Vagina (tissue), 2 donors: ENCODE results near the gene BBS5. TPM values are rescaled to one million over a fixed set of nuclear protein-coding genes. Genes with fewer than 3 reads are reported as not detected.
"Not testable (repeated sequence)": the region's sequence is repeated elsewhere in the genome, so short reads cannot be mapped to it uniquely, and the experiment has no call there.

Experiments used
- DNase-seq, 2 donors: peaks; one replicate each; pipeline ENCODE4 v3.0.0-alpha.2; 2017; ENCODE audit errors: extremely low spot score in 2 of 2
- H3K27ac ChIP-seq: fragments of 200-600 bp; sonication (generic); one replicate; pipeline ENCODE4 v1.5.1; 2019
- H3K27me3 ChIP-seq: fragments of 200-600 bp; sonication (generic); one replicate; pipeline ENCODE4 v1.5.1; 2019
- H3K36me3 ChIP-seq, 2 donors: fragments of 200-600 bp; sonication (generic); one replicate each; pipeline ENCODE4 v1.5.1; 2017 to 2019
- H3K4me1 ChIP-seq: fragments of 200-600 bp; sonication (generic); one replicate; pipeline ENCODE4 v1.5.1; 2019
- H3K4me3 ChIP-seq, 2 donors: fragments of 200-600 bp; sonication (generic); 1 replicate in 1 of 2; 2 replicates in 1 of 2; pipeline ENCODE4 v1.5.1; 2016 to 2019
- H3K9me3 ChIP-seq: fragments of 200-600 bp; sonication (generic); one replicate; pipeline ENCODE4 v1.5.1; 2019
- POLR2A ChIP-seq, 2 donors: fragments of 450-650 bp; IDR thresholded peaks; one replicate each; pipeline ENCODE4 v1.6.1; 2017; ENCODE audit warnings: antibody characterized with exemption in 2 of 2, mild to moderate bottlenecking in 2 of 2, moderate library complexity in 2 of 2
- POLR2AphosphoS5 ChIP-seq, 2 donors: sonication (generic); formaldehyde crosslinking; IDR thresholded peaks; one replicate each; pipeline ENCODE4 v1.9.0; 2017; ENCODE audit warnings: antibody characterized with exemption in 2 of 2, mild to moderate bottlenecking in 2 of 2, low read depth in 1 of 2; ENCODE audit not compliant: insufficient read depth in 1 of 2
- intact Hi-C: fragments of 100-400 bp; cut with DNase I; formaldehyde crosslinking; loops from one replicate; pipeline ENCODE4 v1.15.1; 2023
- total RNA-seq: library from RNA; depleted of rRNA; stranded (reverse); fragments of >200 nt; gene quantifications from one replicate; pipeline ENCODE4 v1.2.3, GENCODE V29; 2016
- TF ChIP-seq, protein P1 (sequence below), 3 experiments: fragments of 450-650 bp in 2 of 3; fragments of 200-600 bp in 1 of 3; sonication (generic) in 1 of 3; IDR thresholded peaks; one replicate each; pipeline ENCODE4 v1.5.1; 2017 to 2019; ENCODE audit warnings: antibody characterized with exemption in 3 of 3, mild to moderate bottlenecking in 2 of 3, moderate library complexity in 2 of 3

BBS5 gene
- total RNA-seq, 1 donor from 2014 or later, result 4.7 TPM

DNA sequence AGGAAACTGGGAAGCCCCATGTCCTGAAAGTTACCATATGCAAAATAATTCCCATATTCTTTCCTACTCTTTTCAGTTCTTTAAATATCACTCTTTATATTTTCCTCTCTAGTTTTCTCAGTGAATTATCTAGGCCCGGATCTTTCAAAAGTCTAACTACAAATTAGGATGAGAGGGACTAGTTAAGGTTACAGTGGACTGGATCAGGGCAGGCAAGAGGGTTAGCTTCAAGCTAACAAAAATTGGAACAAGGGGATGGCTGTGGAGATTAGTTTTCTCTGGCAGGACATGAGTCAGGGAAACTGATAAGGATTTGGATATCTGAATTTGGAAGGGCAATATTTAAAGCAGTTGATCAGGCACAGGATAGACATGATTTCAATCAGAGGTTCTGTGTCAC lies 30.4 kb upstream of the BBS5 start:
- DNase-seq, result no peak
- H3K27ac ChIP-seq, result no peak overlapping the region
- no peaks in the 10 kb centered on the region for H3K36me3 ChIP-seq
- TF ChIP-seq POLR2A (IDR thresholded peaks at IDR 0.05) (no peak), POLR2AphosphoS5 (IDR thresholded peaks at IDR 0.05; ENCODE audit: insufficient read depth in 1 of 2, low read depth in 1 of 2) (no peak)
- TF ChIP-seq, protein P1, sequence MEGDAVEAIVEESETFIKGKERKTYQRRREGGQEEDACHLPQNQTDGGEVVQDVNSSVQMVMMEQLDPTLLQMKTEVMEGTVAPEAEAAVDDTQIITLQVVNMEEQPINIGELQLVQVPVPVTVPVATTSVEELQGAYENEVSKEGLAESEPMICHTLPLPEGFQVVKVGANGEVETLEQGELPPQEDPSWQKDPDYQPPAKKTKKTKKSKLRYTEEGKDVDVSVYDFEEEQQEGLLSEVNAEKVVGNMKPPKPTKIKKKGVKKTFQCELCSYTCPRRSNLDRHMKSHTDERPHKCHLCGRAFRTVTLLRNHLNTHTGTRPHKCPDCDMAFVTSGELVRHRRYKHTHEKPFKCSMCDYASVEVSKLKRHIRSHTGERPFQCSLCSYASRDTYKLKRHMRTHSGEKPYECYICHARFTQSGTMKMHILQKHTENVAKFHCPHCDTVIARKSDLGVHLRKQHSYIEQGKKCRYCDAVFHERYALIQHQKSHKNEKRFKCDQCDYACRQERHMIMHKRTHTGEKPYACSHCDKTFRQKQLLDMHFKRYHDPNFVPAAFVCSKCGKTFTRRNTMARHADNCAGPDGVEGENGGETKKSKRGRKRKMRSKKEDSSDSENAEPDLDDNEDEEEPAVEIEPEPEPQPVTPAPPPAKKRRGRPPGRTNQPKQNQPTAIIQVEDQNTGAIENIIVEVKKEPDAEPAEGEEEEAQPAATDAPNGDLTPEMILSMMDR (IDR thresholded peaks at IDR 0.05), result no peak
- no peaks in the 10 kb centered on the region for H3K27me3 ChIP-seq
- no peak overlapping the region for H3K4me3 ChIP-seq
- H3K9me3 ChIP-seq, result no peaks in the 10 kb centered on the region
- H3K4me1 ChIP-seq, result no peaks in the 10 kb centered on the region
- intact Hi-C loops, result no loop called here

DNA sequence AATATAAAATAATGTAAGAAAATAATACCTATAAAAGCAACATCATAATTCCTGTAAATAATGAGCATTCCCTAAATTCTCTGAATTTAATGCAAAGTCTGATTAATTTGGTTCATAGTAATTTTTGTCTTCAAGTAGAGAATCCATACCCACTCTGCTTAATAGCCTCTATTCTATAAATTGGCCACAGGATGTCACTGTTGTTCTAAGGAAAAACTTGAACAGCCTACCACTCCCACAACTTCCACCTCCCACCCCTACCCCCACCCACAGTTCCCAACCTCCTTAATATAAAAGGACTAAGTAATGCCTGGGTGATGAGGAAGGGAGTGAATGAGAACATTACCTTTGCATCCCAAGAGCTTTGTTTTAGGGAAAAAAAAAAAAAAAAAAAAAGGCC lies 27.2 kb upstream of the BBS5 start:
- Histone ChIP-seq H3K4me1 (no peaks in the 10 kb centered on the region), H3K4me3 (no peak overlapping the region), H3K27ac (no peak overlapping the region), H3K27me3 (no peaks in the 10 kb centered on the region), H3K9me3 (no peaks in the 10 kb centered on the region), H3K36me3 (no peaks in the 10 kb centered on the region)
- TF ChIP-seq, protein P1 (IDR thresholded peaks at IDR 0.05), result no peak
- TF ChIP-seq POLR2A (IDR thresholded peaks at IDR 0.05), result no peak
- TF ChIP-seq POLR2AphosphoS5 (IDR thresholded peaks at IDR 0.05; ENCODE audit: insufficient read depth in 1 of 2, low read depth in 1 of 2), result no peak
- intact Hi-C loops, result no loop called here
- no peak for DNase-seq

DNA sequence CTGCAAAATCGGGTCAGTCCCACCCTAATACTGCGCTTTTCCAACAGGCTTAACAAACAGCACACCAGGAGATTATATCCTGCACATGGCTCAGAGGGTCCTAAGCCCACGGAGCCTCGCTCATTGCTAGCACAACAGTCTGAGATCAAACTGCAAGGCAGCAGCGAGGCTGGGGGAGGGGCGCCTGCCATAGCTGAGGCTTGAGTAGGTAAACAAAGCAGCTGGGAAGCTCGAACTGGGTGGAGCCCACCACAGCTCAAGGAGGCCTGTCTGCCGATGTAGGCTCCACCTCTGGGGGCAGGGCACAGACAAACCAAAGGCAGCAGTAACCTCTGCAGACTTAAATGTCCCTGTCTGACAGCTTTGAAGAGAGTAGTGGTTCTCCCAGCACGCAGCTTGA lies 26.2 kb upstream of the BBS5 start:
- DNase-seq, H3K4me3 ChIP-seq, intact Hi-C loops, H3K9me3 ChIP-seq, H3K27ac ChIP-seq, H3K27me3 ChIP-seq, H3K36me3 ChIP-seq, H3K4me1 ChIP-seq: not testable (repeated sequence)

DNA sequence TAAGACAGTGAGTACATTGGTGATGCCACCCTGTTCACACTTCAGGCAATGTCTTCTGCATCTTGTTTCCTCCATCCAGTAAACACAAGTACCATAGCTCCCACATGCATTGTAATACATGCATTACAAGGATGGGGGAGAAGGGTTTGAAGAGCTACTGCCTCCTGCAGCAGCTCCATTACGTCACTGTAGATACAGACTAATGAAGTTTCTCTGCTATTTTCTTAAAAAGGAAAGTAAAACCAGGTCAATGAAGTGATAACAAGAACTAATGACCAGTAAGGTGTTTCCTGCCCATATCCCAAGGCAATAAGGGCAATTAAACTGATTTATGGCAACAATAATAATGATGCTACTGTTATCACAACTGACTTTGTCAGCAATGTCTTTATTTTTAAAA lies 18.2 kb upstream of the BBS5 start:
- intact Hi-C loops, result no loop called here
- Histone ChIP-seq H3K4me1 (peaks cover 6% of the 10 kb centered on the region), H3K4me3 (no peak overlapping the region), H3K27ac (no peak overlapping the region), H3K27me3 (no peaks in the 10 kb centered on the region), H3K9me3 (no peaks in the 10 kb centered on the region), H3K36me3 (no peaks in the 10 kb centered on the region)
- no peak for TF ChIP-seq POLR2A (IDR thresholded peaks at IDR 0.05)
- TF ChIP-seq, protein P1 (IDR thresholded peaks at IDR 0.05), result no peak
- TF ChIP-seq POLR2AphosphoS5 (IDR thresholded peaks at IDR 0.05; ENCODE audit: insufficient read depth in 1 of 2, low read depth in 1 of 2), result no peak
- DNase-seq, result no peak

DNA sequence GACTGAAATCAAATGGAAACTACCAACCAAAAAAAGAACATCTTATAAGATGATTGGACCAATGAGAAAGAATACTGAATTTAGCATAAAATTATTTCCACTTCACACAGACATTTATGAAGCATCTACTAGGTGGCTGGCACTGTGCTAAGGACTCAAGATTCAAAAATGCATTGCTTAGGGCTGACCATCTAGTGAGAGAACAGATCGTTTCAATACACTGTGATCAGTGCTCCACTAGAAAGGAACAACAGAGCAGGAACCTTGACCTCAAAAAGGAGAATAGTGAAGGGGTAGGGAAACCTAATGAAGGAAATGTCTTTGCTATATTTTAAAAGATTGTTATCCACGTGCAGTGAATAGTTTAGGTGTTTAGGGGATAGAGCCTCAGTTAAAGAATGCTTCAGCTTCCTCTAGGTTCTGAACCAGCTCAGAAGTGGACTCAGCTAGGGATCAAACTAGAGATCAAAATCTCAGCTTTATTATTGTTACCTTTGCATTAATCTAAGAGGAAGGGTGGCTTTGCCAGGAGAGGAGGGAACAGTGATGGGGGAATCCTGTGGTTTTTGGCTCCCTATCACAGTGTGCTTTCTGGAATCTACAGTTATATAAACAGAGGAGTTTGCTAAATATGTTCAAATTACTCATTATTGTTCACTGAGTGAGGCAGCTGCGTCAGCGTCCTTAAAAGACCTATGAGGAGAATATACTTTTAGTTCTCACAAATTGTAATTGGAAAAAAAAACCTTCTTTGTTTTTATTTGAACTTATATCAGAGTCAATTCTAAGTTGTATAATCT lies 16.2 kb upstream of the BBS5 start:
- intact Hi-C loops, result no loop called here

More for the DNA sequence above, 16.2 kb upstream of the BBS5 start:
- no peak overlapping the region for H3K27ac ChIP-seq
- no peaks in the 10 kb centered on the region for H3K36me3 ChIP-seq
- H3K27me3 ChIP-seq, result no peaks in the 10 kb centered on the region
- no peaks in the 10 kb centered on the region for H3K9me3 ChIP-seq
- peaks cover 6% of the 10 kb centered on the region for H3K4me1 ChIP-seq
- TF ChIP-seq, protein P1 (IDR thresholded peaks at IDR 0.05), result no peak
- TF ChIP-seq POLR2A (IDR thresholded peaks at IDR 0.05), result no peak
- no peak for TF ChIP-seq POLR2AphosphoS5 (IDR thresholded peaks at IDR 0.05; ENCODE audit: insufficient read depth in 1 of 2, low read depth in 1 of 2)
- no peak for DNase-seq
- H3K4me3 ChIP-seq, result no peak overlapping the region
